ENCODE data around the gene DYTN. TPM values are rescaled to one million over a fixed set of nuclear protein-coding genes. Genes with fewer than 3 reads are reported as not detected.

Gene DYTN
- not detected for total RNA-seq
- long read RNA-seq, donor 1 = 0 reads
- long read RNA-seq, donor 2 = 0 reads

GRCh38 chr2:206718296-206718695 is at the start of gene DYTN:
TSS of gene DYTN (minus strand) at chr2:206718396. CDS start at chr2:206718279, 117 bp downstream.
- no peak for ATAC-seq
- Histone ChIP-seq H3K9me3 (no peaks in the 10 kb centered on the region), H3K36me3 (ENCODE audit: low read depth) (no peaks in the 10 kb centered on the region), H3K4me3 (no peak within 1 kb of the TSS), H3K4me1 (ENCODE audit: low read depth) (no peaks in the 10 kb centered on the region)
- intact Hi-C loops (cut with DNase I, micrococcal nuclease) = no loop called here
- TF ChIP-seq, protein P1, sequence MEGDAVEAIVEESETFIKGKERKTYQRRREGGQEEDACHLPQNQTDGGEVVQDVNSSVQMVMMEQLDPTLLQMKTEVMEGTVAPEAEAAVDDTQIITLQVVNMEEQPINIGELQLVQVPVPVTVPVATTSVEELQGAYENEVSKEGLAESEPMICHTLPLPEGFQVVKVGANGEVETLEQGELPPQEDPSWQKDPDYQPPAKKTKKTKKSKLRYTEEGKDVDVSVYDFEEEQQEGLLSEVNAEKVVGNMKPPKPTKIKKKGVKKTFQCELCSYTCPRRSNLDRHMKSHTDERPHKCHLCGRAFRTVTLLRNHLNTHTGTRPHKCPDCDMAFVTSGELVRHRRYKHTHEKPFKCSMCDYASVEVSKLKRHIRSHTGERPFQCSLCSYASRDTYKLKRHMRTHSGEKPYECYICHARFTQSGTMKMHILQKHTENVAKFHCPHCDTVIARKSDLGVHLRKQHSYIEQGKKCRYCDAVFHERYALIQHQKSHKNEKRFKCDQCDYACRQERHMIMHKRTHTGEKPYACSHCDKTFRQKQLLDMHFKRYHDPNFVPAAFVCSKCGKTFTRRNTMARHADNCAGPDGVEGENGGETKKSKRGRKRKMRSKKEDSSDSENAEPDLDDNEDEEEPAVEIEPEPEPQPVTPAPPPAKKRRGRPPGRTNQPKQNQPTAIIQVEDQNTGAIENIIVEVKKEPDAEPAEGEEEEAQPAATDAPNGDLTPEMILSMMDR (IDR thresholded peaks at IDR 0.05) = no peak
- no peak for DNase-seq

DNA sequence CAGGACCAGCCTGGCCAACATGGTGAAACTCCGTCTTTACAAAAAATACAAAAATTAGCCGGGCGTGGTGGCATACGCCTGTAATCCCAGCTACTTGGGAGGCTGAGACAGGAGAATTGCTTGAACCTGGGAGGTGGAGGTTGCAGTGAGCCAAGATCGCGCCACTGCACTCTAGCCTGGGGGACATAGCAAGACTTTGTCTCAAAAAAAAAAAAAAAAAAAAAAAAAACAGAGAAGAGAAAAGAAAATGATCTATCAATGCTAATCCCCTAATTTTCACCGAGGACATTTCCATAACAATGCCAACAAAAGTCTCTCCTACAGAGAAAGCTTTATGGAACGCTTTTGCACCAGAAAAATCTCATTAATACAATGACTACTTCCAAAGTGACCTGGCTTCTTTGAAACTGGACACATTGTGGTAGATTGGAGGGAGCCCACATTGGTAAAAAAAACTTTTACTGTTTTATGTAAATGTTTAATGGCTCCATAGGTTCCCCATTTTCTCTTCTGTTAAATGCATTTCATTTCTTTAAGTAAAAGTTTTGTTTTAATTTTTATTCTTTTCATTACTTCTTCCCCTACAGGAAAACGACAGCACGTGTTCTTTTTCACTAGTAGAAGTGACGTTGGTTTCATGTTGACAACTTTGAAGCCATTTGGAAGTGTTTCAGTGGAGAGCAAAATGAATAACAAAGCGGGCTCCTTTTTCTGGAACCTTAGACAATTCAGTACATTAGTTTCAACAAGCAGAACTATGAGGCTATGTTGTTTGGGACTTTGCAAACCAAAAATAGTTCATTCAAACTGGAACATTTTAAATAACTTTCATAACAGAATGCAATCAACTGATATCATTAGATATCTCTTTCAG is 48.1 kb upstream of the DYTN start:
- TF ChIP-seq, protein P1 (IDR thresholded peaks at IDR 0.05) = no peak
- intact Hi-C loops (cut with DNase I, micrococcal nuclease) = no loop called here
- peak overlapping the region; percentile 64 for H3K4me3 ChIP-seq
- no peak for ATAC-seq
- H3K4me1 ChIP-seq (ENCODE audit: low read depth) = peaks cover 10% of the 10 kb centered on the region
- no peaks in the 10 kb centered on the region for H3K9me3 ChIP-seq
- no peaks in the 10 kb centered on the region for H3K36me3 ChIP-seq (ENCODE audit: low read depth)
- DNase-seq = no peak

GRCh38 chr2:206765242-206766056 is 47.3 kb upstream of the DYTN start, which contains the start of the genes FASTKD2 and MDH1B:
TSS of gene FASTKD2 (plus strand) at chr2:206765606. CDS start at chr2:206766694, 1,088 bp downstream.
TSS of gene MDH1B (minus strand) at chr2:206765328. CDS start at chr2:206765271, 57 bp downstream.
- H3K36me3 ChIP-seq (ENCODE audit: low read depth) = no peaks in the 10 kb centered on the region
- no peaks in the 10 kb centered on the region for H3K9me3 ChIP-seq
- intact Hi-C loops (cut with DNase I, micrococcal nuclease) = no loop called here
- H3K4me3 ChIP-seq = peak within 1 kb of the TSS; percentile 64
- TF ChIP-seq, protein P1 (IDR thresholded peaks at IDR 0.05) = no peak
- H3K4me1 ChIP-seq (ENCODE audit: low read depth) = peaks cover 10% of the 10 kb centered on the region
- DNase-seq (peak; percentile 86 to 89 (median 88)), ATAC-seq (peak; percentile 97)

DNA sequence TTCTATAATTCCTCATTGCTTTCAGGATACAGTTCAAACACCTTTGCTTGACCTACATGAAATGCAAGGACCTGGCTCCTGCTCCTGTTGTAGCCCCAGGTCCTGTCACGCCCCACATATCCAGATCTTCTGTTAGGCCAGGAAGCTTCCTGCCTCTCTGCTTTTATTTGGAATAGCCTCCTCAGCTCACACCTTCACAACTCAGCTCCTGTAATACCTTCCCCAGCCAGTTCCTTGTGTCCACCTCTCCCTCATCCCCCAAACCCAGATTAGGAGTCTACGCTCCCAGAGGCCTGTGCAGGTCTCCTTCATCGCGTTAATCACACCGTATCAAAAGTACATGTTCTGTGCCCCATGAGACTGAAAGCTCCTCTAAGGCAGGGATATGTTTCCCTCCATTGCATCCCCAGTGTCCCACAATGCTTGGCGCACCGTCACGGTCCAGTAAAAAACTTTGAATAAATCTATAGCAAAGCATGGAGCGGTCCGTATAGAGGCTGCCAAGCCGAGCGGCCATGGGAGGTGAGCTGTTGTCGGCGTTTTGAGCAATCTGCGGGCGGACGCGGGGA is 46.6 kb upstream of the DYTN start:
- intact Hi-C loops (cut with DNase I, micrococcal nuclease) = no loop called here
- no peaks in the 10 kb centered on the region for H3K36me3 ChIP-seq (ENCODE audit: low read depth)
- H3K9me3 ChIP-seq = no peaks in the 10 kb centered on the region
- H3K4me3 ChIP-seq = peak overlapping the region; percentile 64
- TF ChIP-seq, protein P1 (IDR thresholded peaks at IDR 0.05) = no peak
- no peak for DNase-seq
- H3K4me1 ChIP-seq (ENCODE audit: low read depth) = peaks cover 10% of the 10 kb centered on the region
- ATAC-seq = no peak

DNA sequence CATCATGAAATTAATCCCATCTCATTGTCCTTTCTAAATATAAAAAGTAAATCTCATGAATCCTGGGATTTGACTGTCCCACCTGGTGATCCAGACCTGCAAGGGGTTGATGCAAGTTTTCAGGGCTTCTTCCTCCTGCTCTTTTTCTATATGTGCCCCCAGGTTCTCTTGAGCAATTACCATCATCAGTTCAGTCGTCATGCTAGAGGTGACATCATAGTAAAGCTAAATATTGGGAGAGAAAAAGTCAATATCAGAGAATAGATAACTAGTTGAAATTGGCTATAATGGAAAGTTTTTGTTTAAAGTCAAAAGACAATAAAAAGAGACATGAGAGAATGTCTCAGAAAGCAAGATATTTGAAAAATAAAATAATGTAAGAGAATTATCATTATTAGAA is 38.6 kb upstream of the DYTN start:
- intact Hi-C loops (cut with DNase I, micrococcal nuclease) = no loop called here

More for the DNA sequence above, 38.6 kb upstream of the DYTN start:
- no peak for ATAC-seq
- Histone ChIP-seq H3K4me3 (no peak overlapping the region), H3K9me3 (no peaks in the 10 kb centered on the region), H3K36me3 (ENCODE audit: low read depth) (no peaks in the 10 kb centered on the region), H3K4me1 (ENCODE audit: low read depth) (no peaks in the 10 kb centered on the region)
- TF ChIP-seq, protein P1 (IDR thresholded peaks at IDR 0.05) = no peak
- no peak for DNase-seq

All from mucosa of descending colon (tissue), 3 donors.